ENCODE results near the gene CATSPERB. TPM values are rescaled to one million over a fixed set of nuclear protein-coding genes. Genes with fewer than 3 reads are reported as not detected.

CATSPERB gene, protein sequence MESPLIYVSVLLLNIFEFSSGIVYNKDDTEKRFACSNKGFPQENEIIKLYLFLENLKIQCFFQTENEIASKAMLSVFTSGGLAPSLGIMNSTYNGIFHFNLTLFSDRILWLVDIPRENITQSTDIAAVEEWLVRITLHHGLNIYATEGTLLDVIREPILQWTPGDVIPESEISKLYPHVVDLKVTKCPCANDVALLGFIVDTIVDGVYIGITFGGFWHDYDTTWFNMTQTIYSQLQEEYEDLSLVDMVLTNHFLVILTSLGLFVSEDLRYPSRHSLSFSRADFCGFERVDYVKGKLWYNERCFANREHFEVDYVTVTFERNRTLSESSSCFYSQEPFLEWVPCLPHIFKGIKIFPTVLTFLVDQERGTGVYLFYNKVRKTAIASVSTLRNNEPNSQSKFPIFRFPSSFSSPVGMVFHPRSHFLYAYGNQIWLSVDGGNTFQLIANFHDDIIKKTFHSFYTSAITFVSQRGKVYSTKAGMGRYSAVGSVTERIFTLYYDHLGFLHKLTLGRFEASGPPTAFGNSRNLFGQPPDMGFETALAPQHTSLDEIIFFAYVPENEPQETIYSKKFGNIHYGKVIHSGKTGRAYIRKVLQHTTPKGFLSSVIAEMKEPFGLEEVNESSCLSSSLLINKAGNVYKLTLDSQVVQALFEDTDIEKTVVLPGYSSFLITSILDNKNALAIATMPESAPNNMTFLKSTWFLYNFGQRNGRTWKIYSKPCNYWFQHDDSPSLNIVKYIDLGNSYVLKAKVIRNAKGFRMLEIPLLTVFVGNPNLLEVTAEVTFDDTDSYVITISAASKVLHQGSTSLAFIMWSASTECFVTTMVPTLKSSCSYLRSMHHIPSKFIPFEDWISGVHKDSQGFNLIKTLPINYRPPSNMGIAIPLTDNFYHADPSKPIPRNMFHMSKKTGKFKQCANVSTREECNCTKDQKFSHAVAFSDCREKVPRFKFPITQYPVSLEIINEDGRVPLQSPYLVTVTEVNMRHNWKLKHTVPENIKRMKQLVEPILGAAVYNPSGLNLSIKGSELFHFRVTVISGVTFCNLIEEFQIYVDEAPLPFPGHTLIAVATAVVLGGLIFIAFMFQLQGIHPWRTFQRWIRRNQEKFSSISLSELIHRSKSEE
- 1 to 10 TPM in 1 of 2 experiments, under 1 TPM in 1; 0.20 to 1.1 TPM for total RNA-seq
- polyA plus RNA-seq, result 1.2 TPM

DNA sequence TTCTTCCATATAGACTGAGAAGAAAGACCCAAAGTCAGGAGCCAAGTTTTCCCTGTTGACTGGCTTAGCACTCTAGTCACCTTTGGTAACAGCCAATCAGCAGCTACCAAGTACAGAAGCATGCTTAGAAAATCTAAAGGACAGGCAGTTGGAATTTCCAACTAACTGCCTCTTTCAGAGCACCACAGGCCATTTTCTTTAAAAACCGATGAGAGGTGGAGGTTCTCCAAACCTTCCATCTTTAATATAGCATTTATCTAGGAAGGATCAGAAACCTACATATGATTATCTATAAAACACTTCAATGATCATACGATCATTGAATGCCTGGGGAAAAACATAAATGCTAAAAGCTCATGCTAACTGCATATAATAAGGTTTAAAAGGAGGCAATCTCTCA, at the start of gene CATSPERB:
TSS of gene CATSPERB (minus strand) at position 101 of the 400 bp plus-strand sequence. CDS start 2,607 bp downstream, outside the sequence.
- Mint-ChIP-seq H3K4me3 (no peak within 1 kb of the TSS), H3K9me3 (no peaks in the 10 kb centered on the region)
- CTCF ChIA-PET, result no interaction called here

DNA sequence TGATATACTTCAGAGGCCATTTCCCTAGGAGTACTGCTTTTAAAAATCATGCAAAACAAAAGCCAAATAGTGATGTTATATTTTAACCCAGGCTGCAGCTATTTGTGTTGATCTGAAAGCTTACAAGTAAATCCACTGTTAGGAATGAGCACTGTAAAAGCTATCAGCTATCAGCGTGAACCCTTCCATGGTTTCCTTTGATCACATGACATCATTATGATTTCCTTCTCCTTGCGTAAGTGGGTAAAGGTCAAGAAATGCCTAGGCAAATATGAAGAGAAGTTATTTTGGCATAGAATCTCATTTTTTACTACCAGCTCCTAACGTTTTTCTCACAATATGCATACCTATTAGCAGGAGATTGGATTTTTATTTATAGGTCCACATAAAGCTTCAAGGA, 48.6 kb upstream of the CATSPERB start:
- Mint-ChIP-seq H3K9me3 (no peaks in the 10 kb centered on the region), H3K4me3 (no peak overlapping the region), H3K4me1 (peaks cover 6 to 7% (median 6%) of the 10 kb centered on the region in 3 donors), H3K27me3 (no peaks in the 10 kb centered on the region), H3K27ac (no peak overlapping the region), H3K36me3 (peaks cover 0 to 67% (median 23%) of the 10 kb centered on the region in 3 donors)
- CTCF ChIA-PET, result no interaction called here
- peaks cover 26% of the 10 kb centered on the region for H3K36me3 ChIP-seq (ENCODE audit: insufficient read depth, low read length)
- POLR2A ChIA-PET, result interaction anchor here (0.6 to 0.8 kb wide), 2 partner anchors 9 to 48 kb away, joined by 3 to 4 read pairs; no protein-coding TSS in a partner anchor
- no peaks in the 10 kb centered on the region for H3K27me3 ChIP-seq (ENCODE audit: insufficient read depth, low read length, poor library complexity, severe bottlenecking)
- no peak overlapping the region for H3K4me3 ChIP-seq (ENCODE audit: low read length)
- no peaks in the 10 kb centered on the region for H3K9me3 ChIP-seq (ENCODE audit: low read length)
- no peak for DNase-seq
- no peaks in the 10 kb centered on the region for H3K4me1 ChIP-seq (ENCODE audit: insufficient read depth, low read length)
- no peak overlapping the region for H3K27ac ChIP-seq (ENCODE audit: low read depth, low read length)

More for the DNA sequence above, at the start of gene CATSPERB:
- Histone ChIP-seq H3K4me1 (ENCODE audit: insufficient read depth, low read length) (no peaks in the 10 kb centered on the region), H3K27me3 (ENCODE audit: insufficient read depth, low read length, poor library complexity, severe bottlenecking) (no peaks in the 10 kb centered on the region), H3K27ac (ENCODE audit: low read depth, low read length) (no peak within 1 kb of the TSS), H3K4me3 (ENCODE audit: low read length) (no peak within 1 kb of the TSS), H3K36me3 (ENCODE audit: insufficient read depth, low read length) (no peaks in the 10 kb centered on the region), H3K9me3 (ENCODE audit: low read length) (no peaks in the 10 kb centered on the region)
- no peaks in the 10 kb centered on the region for H3K4me1 Mint-ChIP-seq
- DNase-seq, result no peak
- peaks cover 0 to 3% (median 2%) of the 10 kb centered on the region in 3 donors for H3K36me3 Mint-ChIP-seq
- peaks cover 3 to 19% of the 10 kb centered on the region in 2 donors for H3K27me3 Mint-ChIP-seq
- H3K27ac Mint-ChIP-seq, result peak within 1 kb of the TSS in 1 of 8 donors; percentile 32
- POLR2A ChIA-PET, result no interaction called here

DNA sequence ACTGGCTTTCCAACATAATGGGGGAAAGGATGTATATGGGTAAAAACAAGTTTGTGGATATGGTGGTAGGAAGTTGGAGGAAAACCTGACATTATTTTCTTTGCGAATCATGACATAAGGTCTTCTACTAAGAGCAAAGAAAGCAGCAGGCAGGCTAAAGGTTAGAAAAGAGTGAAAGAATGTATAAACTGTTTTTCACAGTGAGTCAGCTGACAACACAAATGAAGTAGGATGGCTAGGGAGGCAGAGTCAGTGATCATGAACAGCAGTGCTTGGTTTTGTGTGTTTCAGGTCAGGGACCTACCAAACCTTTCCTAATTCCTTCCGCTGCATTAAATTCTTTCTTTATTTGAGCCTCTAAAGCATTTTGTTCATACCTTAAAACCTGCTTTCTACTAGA, 46.3 kb upstream of the CATSPERB start:
- H3K4me1 Mint-ChIP-seq, result peaks cover 18 to 24% (median 23%) of the 10 kb centered on the region in 3 donors
- no peak overlapping the region for H3K4me3 ChIP-seq (ENCODE audit: low read length)
- H3K9me3 Mint-ChIP-seq, result no peaks in the 10 kb centered on the region
- H3K9me3 ChIP-seq (ENCODE audit: low read length), result no peaks in the 10 kb centered on the region
- no peak for DNase-seq
- peak overlapping the region in 3 of 8 donors; percentile 16 to 51 (median 23) for H3K27ac Mint-ChIP-seq
- peaks cover 0 to 49% (median 20%) of the 10 kb centered on the region in 3 donors for H3K36me3 Mint-ChIP-seq
- no peak overlapping the region for H3K27ac ChIP-seq (ENCODE audit: low read depth, low read length)
- ChIA-PET POLR2A (no interaction called here), CTCF (no interaction called here)
- peaks cover 8% of the 10 kb centered on the region for H3K36me3 ChIP-seq (ENCODE audit: insufficient read depth, low read length)
- no peak overlapping the region for H3K4me3 Mint-ChIP-seq
- H3K27me3 Mint-ChIP-seq, result no peaks in the 10 kb centered on the region
- no peaks in the 10 kb centered on the region for H3K27me3 ChIP-seq (ENCODE audit: insufficient read depth, low read length, poor library complexity, severe bottlenecking)
- H3K4me1 ChIP-seq (ENCODE audit: insufficient read depth, low read length), result peaks cover 8% of the 10 kb centered on the region

DNA sequence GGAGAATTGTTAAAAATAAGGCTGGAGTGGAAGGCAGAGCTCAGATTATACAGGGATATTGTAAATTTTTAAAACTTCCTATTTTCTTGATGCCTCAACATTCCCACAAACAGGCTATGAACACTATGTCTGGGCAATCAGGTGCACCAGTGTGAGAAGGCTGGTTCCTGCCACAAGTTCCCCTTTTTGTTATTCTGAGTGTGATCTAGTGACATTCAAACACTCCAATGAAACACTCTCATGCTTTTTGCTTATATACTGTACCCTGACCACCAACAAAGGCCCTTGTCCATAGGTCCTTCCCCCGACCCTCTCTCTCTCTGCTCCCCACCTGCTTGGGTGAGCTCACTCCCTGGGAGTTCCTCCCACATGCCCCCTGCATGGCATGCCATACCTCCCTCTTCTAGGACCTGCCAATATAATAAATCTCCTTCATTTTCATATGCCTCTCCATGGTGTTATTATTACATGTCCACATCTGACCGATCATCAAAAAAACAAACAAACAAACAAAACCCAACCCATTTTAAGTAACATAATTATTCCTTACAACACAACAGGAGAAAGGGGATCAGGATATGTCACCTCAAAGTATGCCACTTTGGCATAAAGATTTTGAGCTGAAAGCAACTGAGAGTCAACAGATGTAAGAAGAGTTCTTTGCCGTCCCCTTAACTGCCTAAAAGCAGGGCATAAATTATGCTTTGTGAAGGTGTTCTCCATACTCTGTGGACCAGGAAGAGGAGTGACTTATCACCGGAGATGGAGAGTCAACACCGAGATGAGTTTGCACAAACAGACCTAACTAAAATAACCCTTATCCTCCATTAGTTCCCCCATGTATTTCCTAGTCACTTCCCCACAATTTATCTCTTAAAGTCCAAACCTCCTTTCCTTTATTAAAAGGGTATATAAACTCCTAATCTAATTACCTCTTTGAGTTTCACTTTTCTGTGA, 42.5 kb upstream of the CATSPERB start:
- Mint-ChIP-seq H3K27me3 (no peaks in the 10 kb centered on the region), H3K36me3 (peaks cover 0 to 36% (median 9%) of the 10 kb centered on the region in 3 donors), H3K4me3 (no peak overlapping the region), H3K4me1 (peaks cover 15 to 30% (median 23%) of the 10 kb centered on the region in 3 donors), H3K9me3 (no peaks in the 10 kb centered on the region), H3K27ac (peak overlapping the region in 7 of 8 donors; percentile 0 to 49 (median 15))
- H3K36me3 ChIP-seq (ENCODE audit: insufficient read depth, low read length), result no peaks in the 10 kb centered on the region
- H3K27ac ChIP-seq (ENCODE audit: low read depth, low read length), result no peak overlapping the region
- no peak overlapping the region for H3K4me3 ChIP-seq (ENCODE audit: low read length)
- DNase-seq, result no peak
- ChIA-PET CTCF (no interaction called here), POLR2A (interaction anchor here (0.7 kb wide), 1 partner anchor 27 kb away, joined by 3 read pairs; no protein-coding TSS in a partner anchor)
- H3K4me1 ChIP-seq (ENCODE audit: insufficient read depth, low read length), result peaks cover 8% of the 10 kb centered on the region
- no peaks in the 10 kb centered on the region for H3K9me3 ChIP-seq (ENCODE audit: low read length)
- no peaks in the 10 kb centered on the region for H3K27me3 ChIP-seq (ENCODE audit: insufficient read depth, low read length, poor library complexity, severe bottlenecking)

DNA sequence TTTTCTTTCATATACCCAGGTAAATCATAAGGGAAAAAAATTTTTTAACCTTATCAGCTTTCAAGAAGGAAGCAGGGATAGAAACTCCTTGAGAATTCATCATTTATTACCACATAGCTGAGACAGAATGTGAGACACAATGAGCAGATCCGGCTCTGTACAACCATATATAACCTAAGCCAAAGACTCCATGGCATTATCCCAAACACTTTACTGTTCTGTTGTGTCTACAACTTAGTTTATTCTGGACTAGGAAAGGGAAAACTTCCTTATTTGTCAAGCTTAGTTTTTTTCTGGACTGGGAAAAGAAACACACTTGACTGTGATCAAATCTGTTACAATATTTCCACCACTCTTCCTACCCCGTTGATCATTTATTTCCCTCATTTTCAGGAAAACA, 38.3 kb upstream of the CATSPERB start:
- DNase-seq, result no peak
- H3K9me3 ChIP-seq (ENCODE audit: low read length), result no peaks in the 10 kb centered on the region
- no peak overlapping the region for H3K4me3 ChIP-seq (ENCODE audit: low read length)
- ChIA-PET CTCF (interaction anchor here (0.8 kb wide), 1 partner anchor 227 kb away, joined by 3 read pairs; no protein-coding TSS in a partner anchor), POLR2A (interaction anchor here (0.7 kb wide), 1 partner anchor 29 kb away, joined by 3 read pairs; no protein-coding TSS in a partner anchor)
- H3K4me1 Mint-ChIP-seq, result peaks cover 11 to 22% (median 15%) of the 10 kb centered on the region in 3 donors
- peak overlapping the region in 1 of 8 donors; percentile 15 for H3K27ac Mint-ChIP-seq
- no peaks in the 10 kb centered on the region for H3K36me3 ChIP-seq (ENCODE audit: insufficient read depth, low read length)
- H3K9me3 Mint-ChIP-seq, result no peaks in the 10 kb centered on the region
- H3K4me1 ChIP-seq (ENCODE audit: insufficient read depth, low read length), result peaks cover 8% of the 10 kb centered on the region
- no peak overlapping the region for H3K27ac ChIP-seq (ENCODE audit: low read depth, low read length)
- H3K36me3 Mint-ChIP-seq, result peaks cover 1 to 24% (median 8%) of the 10 kb centered on the region in 3 donors
- H3K27me3 ChIP-seq (ENCODE audit: insufficient read depth, low read length, poor library complexity, severe bottlenecking), result no peaks in the 10 kb centered on the region
- no peak overlapping the region for H3K4me3 Mint-ChIP-seq
- H3K27me3 Mint-ChIP-seq, result no peaks in the 10 kb centered on the region

DNA sequence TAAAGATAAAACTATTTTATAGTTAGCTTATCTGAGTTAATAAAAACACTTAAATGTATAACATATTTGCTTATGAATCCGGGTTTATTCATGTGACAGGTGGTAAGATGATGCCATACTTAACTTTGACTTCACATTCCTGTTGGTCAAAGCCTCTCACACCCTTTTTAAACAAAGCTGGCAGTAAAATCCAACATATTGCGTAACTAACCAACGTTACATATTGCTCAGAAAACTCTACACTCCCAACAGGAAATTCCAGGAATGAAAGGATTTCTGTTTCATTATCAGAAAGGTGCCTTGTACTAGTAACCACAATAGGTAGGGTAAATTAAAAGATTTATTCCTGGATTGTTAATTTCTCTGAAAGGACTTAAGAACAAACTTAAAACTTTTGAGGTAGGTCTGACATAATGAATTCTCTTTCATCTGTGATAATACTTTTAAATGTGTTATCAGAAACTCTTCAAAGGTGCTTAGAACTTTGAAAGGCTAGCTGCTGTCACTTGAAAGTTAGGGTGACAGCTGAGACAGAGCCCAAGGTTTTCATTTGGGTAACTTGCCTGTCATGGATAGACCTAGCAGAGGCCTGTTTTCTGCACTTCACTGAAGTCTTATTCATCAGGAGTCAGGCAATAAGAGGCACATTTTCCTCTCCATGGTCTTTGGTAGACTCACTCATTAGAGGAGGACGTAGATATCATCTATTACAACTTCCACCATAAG, 23.8 kb upstream of the CATSPERB start:
- DNase-seq, result no peak
- POLR2A ChIA-PET, result no interaction called here
- no peaks in the 10 kb centered on the region for H3K27me3 Mint-ChIP-seq
- CTCF ChIA-PET, result interaction anchor here (1.3 kb wide), 1 partner anchor 144 kb away, joined by 3 read pairs; no protein-coding TSS in a partner anchor
- no peaks in the 10 kb centered on the region for H3K4me1 ChIP-seq (ENCODE audit: insufficient read depth, low read length)
- H3K9me3 ChIP-seq (ENCODE audit: low read length), result peaks cover 5% of the 10 kb centered on the region
- no peaks in the 10 kb centered on the region for H3K36me3 ChIP-seq (ENCODE audit: insufficient read depth, low read length)
- H3K4me3 Mint-ChIP-seq, result no peak overlapping the region
- H3K4me3 ChIP-seq (ENCODE audit: low read length), result no peak overlapping the region
- H3K27ac ChIP-seq (ENCODE audit: low read depth, low read length), result no peak overlapping the region
- peaks cover 10 to 22% (median 22%) of the 10 kb centered on the region in 3 donors for H3K36me3 Mint-ChIP-seq
- peaks cover 0 to 4% (median 3%) of the 10 kb centered on the region in 3 donors for H3K4me1 Mint-ChIP-seq
- no peaks in the 10 kb centered on the region for H3K27me3 ChIP-seq (ENCODE audit: insufficient read depth, low read length, poor library complexity, severe bottlenecking)
- H3K27ac Mint-ChIP-seq, result no peak overlapping the region
- peaks cover 3 to 11% (median 8%) of the 10 kb centered on the region in 5 donors for H3K9me3 Mint-ChIP-seq
